Panc1 (cell line): ENCODE measurements around the gene PAPOLG. TPM values are rescaled to one million over a fixed set of nuclear protein-coding genes. Genes with fewer than 3 reads are reported as not detected.
"Not testable (repeated sequence)": the region's sequence is repeated elsewhere in the genome, so short reads cannot be mapped to it uniquely, and the experiment has no call there.

ENCODE experiments used
- ATAC-seq: fragments of 200-7000 bp; cut with Tn5 transposase; 2 replicates; pipeline ENCODE4 v1.9.1; 2020; ENCODE audit warnings: mild to moderate bottlenecking, moderate library complexity
- BruUV-seq: library from RNA; stranded (reverse); fragments of 400-500 nt; replicated peaks from 2 replicates; lab custom pipeline; 2021; lab: Mats Ljungman, UMichigan
- CTCF ChIA-PET: fragments of 300-600 bp; sonication (Branson Sonifier 250); formaldehyde crosslinking; loops from one replicate; lab custom pipeline; 2022; ENCODE audit warnings: antibody characterized with exemption; lab: Charles Lee
- POLR2A ChIA-PET: fragments of 300-600 bp; sonication (Branson Sonifier 250); formaldehyde crosslinking; loops from one replicate; lab custom pipeline; 2022; ENCODE audit warnings: antibody characterized with exemption; lab: Charles Lee
- DNase-seq: peaks from one replicate; pipeline ENCODE4 v3.0.0-alpha.2; 2010; ENCODE audit warnings: low read depth, low spot score
- H3K27ac ChIP-seq: 2 replicates; pipeline ENCODE4 v1.5.1; 2011; ENCODE audit warnings: mild to moderate bottlenecking, low read length, inconsistent platforms
- H3K27me3 ChIP-seq: fragments of 200-500 bp; sonication (Bioruptor generic); 2 replicates; pipeline ENCODE4 v1.6.0; 2014; ENCODE audit warnings: low read length, inconsistent platforms; ENCODE audit not compliant: control insufficient read depth, insufficient read depth
- H3K36me3 ChIP-seq: fragments of 200-500 bp; sonication (Bioruptor generic); 2 replicates; pipeline ENCODE4 v1.5.1; 2014; ENCODE audit warnings: inconsistent platforms, mild to moderate bottlenecking, low read length, moderate library complexity; ENCODE audit not compliant: control insufficient read depth, insufficient read depth
- H3K4me1 ChIP-seq: 2 replicates; pipeline ENCODE4 v1.5.1; 2011; ENCODE audit warnings: inconsistent platforms, mild to moderate bottlenecking, low read length, moderate library complexity; ENCODE audit not compliant: control insufficient read depth, insufficient read depth
- H3K4me3 ChIP-seq, 2 experiments: 2 replicates each; pipeline ENCODE4 v1.5.1; 2011 to 2012; ENCODE audit warnings: low read depth in 2 of 2, low read length in 2 of 2, mild to moderate bottlenecking in 2 of 2, inconsistent platforms in 1 of 2, moderate library complexity in 1 of 2
- H3K9me3 ChIP-seq: fragments of 200-500 bp; sonication (Bioruptor generic); 2 replicates; pipeline ENCODE4 v1.5.1; 2014; ENCODE audit warnings: low read depth, mild to moderate bottlenecking, inconsistent platforms, low read length, moderate library complexity; ENCODE audit not compliant: control insufficient read depth, insufficient read depth
- POLR2AphosphoS5 ChIP-seq: IDR thresholded peaks from 2 replicates; pipeline ENCODE4 v1.6.1; 2012; ENCODE audit warnings: mild to moderate bottlenecking, low read depth, low read length, moderate library complexity
- SIN3A ChIP-seq: IDR thresholded peaks from 2 replicates; pipeline ENCODE4 v1.6.1; 2012; ENCODE audit warnings: low read depth, mild to moderate bottlenecking, low read length, moderate library complexity, borderline replicate concordance; ENCODE audit not compliant: insufficient read depth
- TCF7L2 ChIP-seq: IDR thresholded peaks from 2 replicates; pipeline ENCODE4 v1.6.1; 2011; ENCODE audit warnings: mild to moderate bottlenecking, low read depth, low read length, inconsistent platforms
- in situ Hi-C: cut with HindIII; loops from 2 replicates; pipeline ENCODE4 v1.10.0; 2016; ENCODE audit warnings: low sequenced_read_pairs, low pct_unique_long_range_greater_than_20kb
- intact Hi-C: fragments of 100-400 bp; cut with micrococcal nuclease; formaldehyde crosslinking; loops from one replicate; pipeline ENCODE4 v1.10.0; 2022; ENCODE audit not compliant: unreplicated experiment
- total RNA-seq: library from RNA; stranded (reverse); gene quantifications from one replicate; pipeline ENCODE4 v1.2.1, GENCODE V29; 2021; ENCODE audit not compliant: unreplicated experiment
- TF ChIP-seq, protein P1 (sequence below), 2 experiments: IDR thresholded peaks; 2 replicates each; pipeline ENCODE4 v1.6.1; 2011 to 2012; ENCODE audit warnings: low read depth in 2 of 2, control low read depth in 1 of 2, low read length in 1 of 2, mild to moderate bottlenecking in 1 of 2, moderate library complexity in 1 of 2; ENCODE audit not compliant: insufficient read depth in 1 of 2
- TF ChIP-seq, protein P2 (sequence below): fragments of 450-650 bp; IDR thresholded peaks from 2 replicates; pipeline ENCODE4 v1.5.1; 2017; ENCODE audit warnings: mild to moderate bottlenecking

The PAPOLG gene
- total RNA-seq, 1 experiment from 2014 or later, result 10.9 TPM

DNA sequence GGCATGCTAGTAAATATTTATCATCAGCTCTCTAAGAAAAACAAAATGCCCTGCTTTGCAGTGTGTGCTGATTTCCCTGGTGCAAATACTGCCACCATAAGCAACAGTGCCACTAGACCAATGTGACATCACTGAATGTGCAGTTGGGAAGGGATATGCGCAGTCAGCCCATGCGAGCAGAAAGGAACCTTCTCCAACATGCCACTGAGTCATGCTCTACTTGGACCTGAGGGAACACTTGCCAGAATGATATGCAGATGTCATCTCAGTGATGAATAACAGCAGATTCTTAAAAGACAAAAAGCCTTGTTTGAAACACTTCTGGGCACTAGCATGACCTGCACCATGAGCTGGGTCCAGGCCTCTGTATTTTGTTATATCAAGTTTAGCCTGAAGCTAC is 70.0 kb downstream of the PAPOLG start:
- ChIA-PET POLR2A (no interaction called here), CTCF (no interaction called here)
- TF ChIP-seq, protein P1, sequence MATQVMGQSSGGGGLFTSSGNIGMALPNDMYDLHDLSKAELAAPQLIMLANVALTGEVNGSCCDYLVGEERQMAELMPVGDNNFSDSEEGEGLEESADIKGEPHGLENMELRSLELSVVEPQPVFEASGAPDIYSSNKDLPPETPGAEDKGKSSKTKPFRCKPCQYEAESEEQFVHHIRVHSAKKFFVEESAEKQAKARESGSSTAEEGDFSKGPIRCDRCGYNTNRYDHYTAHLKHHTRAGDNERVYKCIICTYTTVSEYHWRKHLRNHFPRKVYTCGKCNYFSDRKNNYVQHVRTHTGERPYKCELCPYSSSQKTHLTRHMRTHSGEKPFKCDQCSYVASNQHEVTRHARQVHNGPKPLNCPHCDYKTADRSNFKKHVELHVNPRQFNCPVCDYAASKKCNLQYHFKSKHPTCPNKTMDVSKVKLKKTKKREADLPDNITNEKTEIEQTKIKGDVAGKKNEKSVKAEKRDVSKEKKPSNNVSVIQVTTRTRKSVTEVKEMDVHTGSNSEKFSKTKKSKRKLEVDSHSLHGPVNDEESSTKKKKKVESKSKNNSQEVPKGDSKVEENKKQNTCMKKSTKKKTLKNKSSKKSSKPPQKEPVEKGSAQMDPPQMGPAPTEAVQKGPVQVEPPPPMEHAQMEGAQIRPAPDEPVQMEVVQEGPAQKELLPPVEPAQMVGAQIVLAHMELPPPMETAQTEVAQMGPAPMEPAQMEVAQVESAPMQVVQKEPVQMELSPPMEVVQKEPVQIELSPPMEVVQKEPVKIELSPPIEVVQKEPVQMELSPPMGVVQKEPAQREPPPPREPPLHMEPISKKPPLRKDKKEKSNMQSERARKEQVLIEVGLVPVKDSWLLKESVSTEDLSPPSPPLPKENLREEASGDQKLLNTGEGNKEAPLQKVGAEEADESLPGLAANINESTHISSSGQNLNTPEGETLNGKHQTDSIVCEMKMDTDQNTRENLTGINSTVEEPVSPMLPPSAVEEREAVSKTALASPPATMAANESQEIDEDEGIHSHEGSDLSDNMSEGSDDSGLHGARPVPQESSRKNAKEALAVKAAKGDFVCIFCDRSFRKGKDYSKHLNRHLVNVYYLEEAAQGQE (IDR thresholded peaks at IDR 0.05; ENCODE audit: insufficient read depth in 1 of 2, low read depth in 2 of 2, low read length in 1 of 2), result no peak
- TF ChIP-seq SIN3A (no peak), TCF7L2 (no peak), POLR2AphosphoS5 (no peak)
- TF ChIP-seq, protein P2, sequence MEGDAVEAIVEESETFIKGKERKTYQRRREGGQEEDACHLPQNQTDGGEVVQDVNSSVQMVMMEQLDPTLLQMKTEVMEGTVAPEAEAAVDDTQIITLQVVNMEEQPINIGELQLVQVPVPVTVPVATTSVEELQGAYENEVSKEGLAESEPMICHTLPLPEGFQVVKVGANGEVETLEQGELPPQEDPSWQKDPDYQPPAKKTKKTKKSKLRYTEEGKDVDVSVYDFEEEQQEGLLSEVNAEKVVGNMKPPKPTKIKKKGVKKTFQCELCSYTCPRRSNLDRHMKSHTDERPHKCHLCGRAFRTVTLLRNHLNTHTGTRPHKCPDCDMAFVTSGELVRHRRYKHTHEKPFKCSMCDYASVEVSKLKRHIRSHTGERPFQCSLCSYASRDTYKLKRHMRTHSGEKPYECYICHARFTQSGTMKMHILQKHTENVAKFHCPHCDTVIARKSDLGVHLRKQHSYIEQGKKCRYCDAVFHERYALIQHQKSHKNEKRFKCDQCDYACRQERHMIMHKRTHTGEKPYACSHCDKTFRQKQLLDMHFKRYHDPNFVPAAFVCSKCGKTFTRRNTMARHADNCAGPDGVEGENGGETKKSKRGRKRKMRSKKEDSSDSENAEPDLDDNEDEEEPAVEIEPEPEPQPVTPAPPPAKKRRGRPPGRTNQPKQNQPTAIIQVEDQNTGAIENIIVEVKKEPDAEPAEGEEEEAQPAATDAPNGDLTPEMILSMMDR, result no peak
- Histone ChIP-seq H3K27ac (no peak overlapping the region), H3K4me1 (no peaks in the 10 kb centered on the region), H3K4me3 (no peak overlapping the region), H3K27me3 (no peaks in the 10 kb centered on the region; the same call in 1 of the 2 replicates), H3K9me3 (no peaks in the 10 kb centered on the region), H3K36me3 (no peaks in the 10 kb centered on the region)
- BruUV-seq, result no TSS peak
- no peak for ATAC-seq
- DNase-seq, result no peak
- intact Hi-C loops (no loop called here), in situ Hi-C loops (no loop called here)

DNA sequence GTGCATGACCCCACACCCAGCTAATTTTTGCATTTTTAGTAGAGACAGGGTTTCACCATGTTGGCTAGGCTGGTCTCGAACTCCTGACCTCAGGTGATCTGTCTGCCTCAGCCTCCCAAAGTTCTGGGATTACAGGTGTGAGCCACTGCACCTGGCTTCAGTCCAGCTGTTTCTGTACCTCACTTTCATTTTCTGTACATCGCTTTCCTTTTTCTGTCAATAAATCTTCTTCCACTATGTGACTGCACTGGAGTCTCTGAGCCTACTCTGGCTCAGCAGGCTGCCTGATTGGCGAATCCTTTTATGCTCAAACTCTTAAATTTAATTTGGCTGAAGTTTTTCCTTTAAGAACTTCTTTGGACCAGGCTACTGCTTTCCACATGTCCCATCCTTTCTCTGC is 70.8 kb downstream of the PAPOLG start:
- POLR2A ChIA-PET, H3K9me3 ChIP-seq, H3K4me3 ChIP-seq, DNase-seq, H3K27me3 ChIP-seq, CTCF ChIA-PET, H3K36me3 ChIP-seq, H3K4me1 ChIP-seq, ATAC-seq, in situ Hi-C loops, BruUV-seq, intact Hi-C loops, H3K27ac ChIP-seq: not testable (repeated sequence)

DNA sequence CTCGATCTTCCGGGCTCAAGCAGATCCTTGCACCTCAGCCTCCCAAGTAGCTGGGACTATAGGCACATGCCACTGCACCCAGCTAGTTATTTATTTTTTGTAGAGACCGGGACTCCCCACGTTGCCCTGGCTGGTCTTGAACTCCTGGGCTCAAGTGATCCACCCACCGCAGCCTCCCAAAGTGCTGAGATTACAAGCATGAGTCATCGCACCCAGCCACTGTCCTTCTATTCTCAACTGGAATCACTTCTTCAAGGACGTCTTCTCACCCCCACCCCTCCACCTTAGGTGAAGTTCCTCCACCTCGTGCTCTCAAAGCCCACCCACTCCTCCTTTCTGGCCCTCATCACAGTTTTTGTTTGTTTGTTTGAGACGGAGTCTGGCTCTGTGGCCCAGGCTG is 71.3 kb downstream of the PAPOLG start:
- TF ChIP-seq TCF7L2 (no peak), SIN3A (no peak), POLR2AphosphoS5 (no peak)
- TF ChIP-seq, protein P1 (IDR thresholded peaks at IDR 0.05; ENCODE audit: insufficient read depth in 1 of 2, low read depth in 2 of 2, low read length in 1 of 2), result no peak
- TF ChIP-seq, protein P2, result no peak
- DNase-seq, result no peak
- intact Hi-C loops (no loop called here), in situ Hi-C loops (no loop called here)
- Histone ChIP-seq H3K9me3 (no peaks in the 10 kb centered on the region), H3K4me3 (no peak overlapping the region), H3K4me1 (no peaks in the 10 kb centered on the region), H3K36me3 (no peaks in the 10 kb centered on the region), H3K27me3 (peaks cover 3% of the 10 kb centered on the region; the same call in 1 of the 2 replicates), H3K27ac (no peak overlapping the region)
- no TSS peak for BruUV-seq
- ATAC-seq, result no peak
- ChIA-PET CTCF (no interaction called here), POLR2A (no interaction called here)
